ENCODE data around the gene GALNT7. TPM values are rescaled to one million over a fixed set of nuclear protein-coding genes. Genes with fewer than 3 reads are reported as not detected.

GALNT7 gene
- total RNA-seq, 1 donor from 2014 or later = 67.8 TPM

GRCh38 chr4:173202395-173202794 is 33.8 kb downstream of the GALNT7 start:
- peaks cover 8% of the 10 kb centered on the region for H3K4me1 Mint-ChIP-seq (ENCODE audit: low read depth)

GRCh38 chr4:173205656-173206055 is 37.0 kb downstream of the GALNT7 start:
- Mint-ChIP-seq H3K4me1 (ENCODE audit: low read depth) (peaks cover 11% of the 10 kb centered on the region), H3K27ac (no peak overlapping the region), H3K4me3 (ENCODE audit: low read depth) (no peak overlapping the region), H3K36me3 (ENCODE audit: insufficient read depth) (peaks cover 23% of the 10 kb centered on the region), H3K9me3 (ENCODE audit: low read depth) (peaks cover 13% of the 10 kb centered on the region), H3K27me3 (no peaks in the 10 kb centered on the region)
- TF ChIP-seq CTCF (IDR thresholded peaks at IDR 0.05; ENCODE audit: unreplicated experiment) = no peak
- DNase-seq (ENCODE audit: low spot score, unreplicated experiment) = no peak

More at GRCh38 chr4:173202395-173202794, 33.8 kb downstream of the GALNT7 start:
- peaks cover 19% of the 10 kb centered on the region for H3K36me3 Mint-ChIP-seq (ENCODE audit: insufficient read depth)
- peaks cover 13% of the 10 kb centered on the region for H3K9me3 Mint-ChIP-seq (ENCODE audit: low read depth)
- peak overlapping the region; percentile 19 for H3K27ac Mint-ChIP-seq
- no peaks in the 10 kb centered on the region for H3K27me3 Mint-ChIP-seq
- TF ChIP-seq CTCF (IDR thresholded peaks at IDR 0.05; ENCODE audit: unreplicated experiment) = no peak
- H3K4me3 Mint-ChIP-seq (ENCODE audit: low read depth) = no peak overlapping the region
- no peak for DNase-seq (ENCODE audit: low spot score, unreplicated experiment)

- no peak for TF ChIP-seq CTCF (IDR thresholded peaks at IDR 0.05; ENCODE audit: unreplicated experiment)
- DNase-seq (ENCODE audit: low spot score, unreplicated experiment) = no peak
- peaks cover 16% of the 10 kb centered on the region for H3K4me1 Mint-ChIP-seq (ENCODE audit: low read depth)
- no peak overlapping the region for H3K4me3 Mint-ChIP-seq (ENCODE audit: low read depth)
- H3K27ac Mint-ChIP-seq = no peak overlapping the region
- peaks cover 22% of the 10 kb centered on the region for H3K36me3 Mint-ChIP-seq (ENCODE audit: insufficient read depth)
- H3K27me3 Mint-ChIP-seq = no peaks in the 10 kb centered on the region
- peaks cover 11% of the 10 kb centered on the region for H3K9me3 Mint-ChIP-seq (ENCODE audit: low read depth)
Measured at GRCh38 chr4:173208420-173208819, 39.8 kb downstream of the GALNT7 start.

- H3K27ac Mint-ChIP-seq = no peak overlapping the region
- peaks cover 23% of the 10 kb centered on the region for H3K4me1 Mint-ChIP-seq (ENCODE audit: low read depth)
Measured at GRCh38 chr4:173211222-173211621, 42.6 kb downstream of the GALNT7 start.

GRCh38 chr4:173211838-173212237 is 43.2 kb downstream of the GALNT7 start:
- Mint-ChIP-seq H3K27me3 (no peaks in the 10 kb centered on the region), H3K4me3 (ENCODE audit: low read depth) (no peak overlapping the region), H3K36me3 (ENCODE audit: insufficient read depth) (peaks cover 7% of the 10 kb centered on the region), H3K4me1 (ENCODE audit: low read depth) (peaks cover 23% of the 10 kb centered on the region), H3K27ac (no peak overlapping the region), H3K9me3 (ENCODE audit: low read depth) (no peaks in the 10 kb centered on the region)
- TF ChIP-seq CTCF (IDR thresholded peaks at IDR 0.05; ENCODE audit: unreplicated experiment) = no peak
- DNase-seq (ENCODE audit: low spot score, unreplicated experiment) = no peak

More at GRCh38 chr4:173211222-173211621, 42.6 kb downstream of the GALNT7 start:
- no peak overlapping the region for H3K4me3 Mint-ChIP-seq (ENCODE audit: low read depth)
- H3K36me3 Mint-ChIP-seq (ENCODE audit: insufficient read depth) = peaks cover 7% of the 10 kb centered on the region
- H3K9me3 Mint-ChIP-seq (ENCODE audit: low read depth) = no peaks in the 10 kb centered on the region
- H3K27me3 Mint-ChIP-seq = no peaks in the 10 kb centered on the region
- no peak for TF ChIP-seq CTCF (IDR thresholded peaks at IDR 0.05; ENCODE audit: unreplicated experiment)
- DNase-seq (ENCODE audit: low spot score, unreplicated experiment) = no peak

All from progenitor cell of endocrine pancreas (in vitro differentiated cells).